OCI-LY1 (cell line): ENCODE measurements around the gene C9orf78.

ENCODE experiments used
- H2AFZ ChIP-seq: fragments of 200-600 bp; sonication (generic), shearing (Covaris generic); 2 replicates; pipeline ENCODE4 v1.6.0; 2014; ENCODE audit warnings: antibody characterized with exemption, mild to moderate bottlenecking, low read length
- H3F3A ChIP-seq: fragments of 200-600 bp; sonication (generic), shearing (Covaris generic); 2 replicates; pipeline ENCODE4 v1.6.0; 2014; ENCODE audit warnings: mild to moderate bottlenecking, antibody characterized with exemption, low read length, moderate library complexity; ENCODE audit not compliant: insufficient read depth
- H3K27ac ChIP-seq: fragments of 200-600 bp; sonication (generic); 2 replicates; pipeline ENCODE4 v1.5.1; 2014; ENCODE audit warnings: low read length, mixed run types, mild to moderate bottlenecking, low read depth; ENCODE audit not compliant: poor library complexity, severe bottlenecking
- H3K27me3 ChIP-seq: fragments of 200-600 bp; sonication (generic); 2 replicates; pipeline ENCODE4 v1.6.0; 2014; ENCODE audit warnings: antibody characterized with exemption, mild to moderate bottlenecking, low read length, moderate library complexity; ENCODE audit not compliant: insufficient read depth
- H3K36me3 ChIP-seq: fragments of 200-600 bp; sonication (generic); 2 replicates; pipeline ENCODE4 v1.6.1; 2014; ENCODE audit warnings: mild to moderate bottlenecking, antibody characterized with exemption, low read length, moderate library complexity, mixed read lengths; ENCODE audit not compliant: insufficient read depth
- H3K4me1 ChIP-seq: fragments of 200-600 bp; sonication (generic); 2 replicates; pipeline ENCODE4 v1.5.1; 2014; ENCODE audit warnings: mild to moderate bottlenecking, low read length, moderate library complexity; ENCODE audit not compliant: insufficient read depth, severe bottlenecking
- H3K4me2 ChIP-seq: fragments of 200-600 bp; sonication (generic), shearing (Covaris generic); 2 replicates; pipeline ENCODE4 v1.6.1; 2014; ENCODE audit warnings: low read length
- H3K4me3 ChIP-seq: fragments of 200-600 bp; sonication (generic); 2 replicates; pipeline ENCODE4 v1.5.1; 2014; ENCODE audit warnings: low read length, low read depth, mild to moderate bottlenecking, mixed read lengths; ENCODE audit not compliant: poor library complexity, severe bottlenecking
- H3K79me2 ChIP-seq: fragments of 200-600 bp; shearing (Covaris generic); 2 replicates; pipeline ENCODE4 v1.6.1; 2016; ENCODE audit warnings: mixed run types, low read length, mixed read lengths; ENCODE audit not compliant: insufficient read depth
- H3K9ac ChIP-seq: fragments of 200-600 bp; sonication (generic), shearing (Covaris generic); 2 replicates; pipeline ENCODE4 v1.6.1; 2014; ENCODE audit warnings: mild to moderate bottlenecking, low read length, mixed read lengths
- H3K9me2 ChIP-seq: fragments of 200-600 bp; sonication (generic), shearing (Covaris generic); 2 replicates; pipeline ENCODE4 v1.6.1; 2014; ENCODE audit warnings: low read depth, mild to moderate bottlenecking, low read length, mixed read lengths
- H3K9me3 ChIP-seq: fragments of 200-600 bp; shearing (Covaris generic); 2 replicates; pipeline ENCODE4 v1.6.1; 2014; ENCODE audit warnings: low read length, mixed read lengths
- H4K20me1 ChIP-seq: fragments of 200-600 bp; sonication (generic), shearing (Covaris generic); 2 replicates; pipeline ENCODE4 v1.6.0; 2016; ENCODE audit warnings: mild to moderate bottlenecking, low read length; ENCODE audit not compliant: insufficient read depth
- EZH2 ChIP-seq: fragments of 200-600 bp; sonication (generic), shearing (Covaris generic); IDR thresholded peaks from 2 replicates; pipeline ENCODE4 v1.8.0; 2017; ENCODE audit warnings: borderline replicate concordance, mixed run types, mild to moderate bottlenecking, antibody characterized with exemption, low read length, moderate library complexity, mixed read lengths
- TF ChIP-seq, protein P1 (sequence below): fragments of 200-600 bp; sonication (generic), shearing (Covaris generic); IDR thresholded peaks from 2 replicates; pipeline ENCODE4 v1.5.1; 2017; ENCODE audit warnings: mild to moderate bottlenecking, antibody characterized with exemption, low read length, moderate library complexity, mixed read lengths

The C9orf78 gene

DNA sequence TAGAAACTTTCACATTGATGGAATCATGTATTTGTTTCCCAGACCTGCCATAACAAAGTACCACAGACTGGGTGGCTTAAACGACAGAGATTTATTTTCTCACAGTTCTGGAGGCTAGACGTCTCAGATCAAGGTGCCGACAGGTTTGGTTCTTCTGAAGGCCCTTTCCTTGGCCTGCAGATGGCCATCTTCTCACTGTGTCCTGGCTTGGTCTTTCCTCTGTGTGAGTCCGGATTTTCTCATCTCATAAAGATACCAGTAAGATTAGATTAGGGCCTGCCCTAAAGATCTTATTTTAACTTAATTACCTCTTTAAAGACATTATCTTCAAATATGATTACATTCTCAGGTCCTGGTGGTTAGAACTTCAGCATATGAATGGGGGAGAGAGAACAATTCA, 6.0 kb upstream of the C9orf78 start:
- Histone ChIP-seq H3K36me3 (peaks cover 6% of the 10 kb centered on the region; the same call in 1 of the 2 replicates), H3K27ac (no peak overlapping the region), H3K9me2 (no peaks in the 10 kb centered on the region), H3K9ac (no peak overlapping the region), H3K79me2 (no peaks in the 10 kb centered on the region), H3K4me1 (peaks cover 32% of the 10 kb centered on the region), H3K27me3 (no peaks in the 10 kb centered on the region), H2AFZ (no peak overlapping the region), H3K9me3 (no peaks in the 10 kb centered on the region), H3K4me2 (no peak overlapping the region), H4K20me1 (no peaks in the 10 kb centered on the region), H3F3A (no peaks in the 10 kb centered on the region), H3K4me3 (no peak overlapping the region)
- TF ChIP-seq, protein P1, sequence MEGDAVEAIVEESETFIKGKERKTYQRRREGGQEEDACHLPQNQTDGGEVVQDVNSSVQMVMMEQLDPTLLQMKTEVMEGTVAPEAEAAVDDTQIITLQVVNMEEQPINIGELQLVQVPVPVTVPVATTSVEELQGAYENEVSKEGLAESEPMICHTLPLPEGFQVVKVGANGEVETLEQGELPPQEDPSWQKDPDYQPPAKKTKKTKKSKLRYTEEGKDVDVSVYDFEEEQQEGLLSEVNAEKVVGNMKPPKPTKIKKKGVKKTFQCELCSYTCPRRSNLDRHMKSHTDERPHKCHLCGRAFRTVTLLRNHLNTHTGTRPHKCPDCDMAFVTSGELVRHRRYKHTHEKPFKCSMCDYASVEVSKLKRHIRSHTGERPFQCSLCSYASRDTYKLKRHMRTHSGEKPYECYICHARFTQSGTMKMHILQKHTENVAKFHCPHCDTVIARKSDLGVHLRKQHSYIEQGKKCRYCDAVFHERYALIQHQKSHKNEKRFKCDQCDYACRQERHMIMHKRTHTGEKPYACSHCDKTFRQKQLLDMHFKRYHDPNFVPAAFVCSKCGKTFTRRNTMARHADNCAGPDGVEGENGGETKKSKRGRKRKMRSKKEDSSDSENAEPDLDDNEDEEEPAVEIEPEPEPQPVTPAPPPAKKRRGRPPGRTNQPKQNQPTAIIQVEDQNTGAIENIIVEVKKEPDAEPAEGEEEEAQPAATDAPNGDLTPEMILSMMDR: no peak
- TF ChIP-seq EZH2: no peak

DNA sequence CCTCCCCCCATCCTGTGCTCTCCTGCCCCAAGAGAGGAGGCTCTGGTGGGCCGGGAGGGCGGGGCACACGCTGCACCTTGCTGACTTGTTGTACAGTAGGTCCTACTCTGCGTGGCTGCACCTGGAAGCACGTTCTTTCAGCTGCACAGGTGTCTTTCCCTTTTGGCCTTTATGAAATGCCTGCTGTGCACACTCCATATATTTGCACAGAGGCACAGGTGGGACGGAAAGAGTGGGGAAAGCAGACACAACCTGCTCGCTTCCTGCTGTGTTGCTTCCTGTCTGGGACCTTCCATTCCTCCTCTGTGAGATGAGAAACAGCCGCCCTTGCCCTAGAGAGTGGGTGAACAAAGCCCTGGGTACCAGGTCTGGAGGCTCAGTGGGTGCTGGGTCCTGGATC, 5.0 kb upstream of the C9orf78 start:
- no peak overlapping the region for H2AFZ ChIP-seq
- peaks cover 6% of the 10 kb centered on the region; the same call in 1 of the 2 replicates for H3K36me3 ChIP-seq
- no peak overlapping the region for H3K4me3 ChIP-seq
- H3K9me3 ChIP-seq: no peaks in the 10 kb centered on the region
- no peaks in the 10 kb centered on the region for H4K20me1 ChIP-seq
- no peaks in the 10 kb centered on the region for H3K27me3 ChIP-seq
- no peak overlapping the region for H3K9ac ChIP-seq
- H3K4me1 ChIP-seq: peaks cover 35% of the 10 kb centered on the region
- H3K9me2 ChIP-seq: no peaks in the 10 kb centered on the region
- H3K4me2 ChIP-seq: no peak overlapping the region; the same call in 1 of the 2 replicates
- H3K27ac ChIP-seq: no peak overlapping the region
- H3K79me2 ChIP-seq: no peaks in the 10 kb centered on the region
- TF ChIP-seq, protein P1: no peak
- TF ChIP-seq EZH2: no peak
- no peaks in the 10 kb centered on the region for H3F3A ChIP-seq

DNA sequence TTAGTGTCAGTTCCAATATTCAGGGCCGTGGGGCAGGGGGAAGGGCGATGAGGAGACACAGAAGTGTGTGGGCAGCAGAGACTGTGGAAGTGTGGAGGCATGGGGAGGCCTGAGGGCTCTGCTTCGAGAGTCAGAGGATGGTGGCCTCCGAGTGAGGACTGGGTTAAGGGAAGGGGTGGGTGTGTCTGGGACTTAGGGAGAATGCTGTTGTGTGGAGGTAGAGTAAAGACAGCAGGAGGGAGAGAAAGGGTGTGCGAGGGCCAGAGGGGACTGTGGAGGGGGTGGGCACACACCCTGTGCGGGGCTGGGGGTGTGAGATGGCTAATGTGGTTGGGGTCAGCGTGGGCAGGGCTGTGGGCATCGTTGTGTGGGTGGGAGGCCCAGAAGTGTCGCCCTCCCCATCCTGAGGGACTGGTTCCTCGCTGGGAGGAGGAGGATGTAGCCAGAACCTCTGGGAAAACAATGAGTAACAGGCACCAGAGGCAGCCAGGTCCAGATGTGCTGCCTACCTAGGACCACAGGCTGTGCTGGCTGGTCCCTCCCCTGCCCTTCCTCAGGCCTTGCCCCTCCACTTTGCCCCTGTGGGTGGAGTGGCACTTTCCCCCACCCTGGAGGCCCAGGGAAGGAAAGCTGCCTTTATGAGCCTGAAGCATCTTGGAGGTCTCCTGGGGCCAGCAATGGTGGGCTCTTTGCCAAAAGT, 4.4 kb upstream of the C9orf78 start:
- Histone ChIP-seq H3K9ac (no peak overlapping the region), H3K79me2 (peaks cover 3% of the 10 kb centered on the region)

More for the DNA sequence above, 4.4 kb upstream of the C9orf78 start:
- no peak overlapping the region for H2AFZ ChIP-seq
- no peaks in the 10 kb centered on the region for H3K9me3 ChIP-seq
- no peaks in the 10 kb centered on the region for H4K20me1 ChIP-seq
- H3K9me2 ChIP-seq: no peaks in the 10 kb centered on the region
- H3K4me1 ChIP-seq: peaks cover 35% of the 10 kb centered on the region
- H3K36me3 ChIP-seq: peaks cover 6% of the 10 kb centered on the region; the same call in 1 of the 2 replicates
- H3K4me3 ChIP-seq: no peak overlapping the region
- H3F3A ChIP-seq: no peaks in the 10 kb centered on the region
- TF ChIP-seq EZH2: no peak
- TF ChIP-seq, protein P1: no peak
- no peaks in the 10 kb centered on the region for H3K27me3 ChIP-seq
- peak overlapping the region; percentile 14; the same call in 1 of the 2 replicates for H3K4me2 ChIP-seq
- H3K27ac ChIP-seq: no peak overlapping the region
